Iris pigment epithelial cell (primary cell): ENCODE results near the gene WNT3A.
"Not testable (repeated sequence)": the region's sequence is repeated elsewhere in the genome, so short reads cannot be mapped to it uniquely, and the experiment has no call there.

Source experiments
- DNase-seq: peaks from one replicate; pipeline ENCODE4 v3.0.0-alpha.2; 2011; ENCODE audit warnings: low read depth

Gene WNT3A

GRCh38 chr1:228006786-228007048 lies at the start of gene WNT3A:
WNT3A (plus strand) TSS chr1:228006998; CDS start chr1:228007129, 131 bp downstream.
- no peak for DNase-seq

DNA sequence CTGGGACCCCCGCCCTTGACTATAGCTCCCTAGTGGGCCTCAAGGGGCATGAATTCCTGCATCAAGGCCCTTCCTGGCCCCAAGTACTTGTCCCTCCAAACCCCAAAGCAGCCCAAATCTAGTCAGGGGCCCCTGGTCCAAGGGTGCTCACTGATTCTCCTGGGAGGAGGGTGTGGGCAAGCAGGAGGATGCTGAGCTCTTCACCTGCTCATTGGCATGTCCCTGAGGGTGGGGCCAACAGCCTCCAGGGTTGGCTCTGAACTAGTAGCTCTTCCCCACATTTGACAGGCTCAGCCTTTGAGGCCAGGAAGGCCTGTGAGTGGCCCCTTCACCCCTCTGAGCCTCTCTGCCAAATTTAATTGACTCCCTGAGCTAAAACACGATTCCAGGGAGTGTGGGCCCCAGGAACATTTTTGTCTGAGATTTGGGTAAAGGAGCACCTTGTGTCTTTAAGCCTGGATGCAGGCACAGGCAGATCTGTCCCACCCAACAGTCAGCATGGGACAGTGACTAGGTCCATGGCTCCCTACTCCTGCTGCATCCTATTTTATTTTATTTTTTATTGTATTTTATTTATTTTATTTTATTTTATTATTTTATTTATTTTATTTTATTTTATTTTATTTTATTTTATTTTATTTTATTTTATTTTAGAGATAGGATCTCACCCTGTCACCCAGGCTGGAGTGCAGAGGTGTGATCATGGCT lies 48.0 kb upstream of the WNT3A start:
- no peak for DNase-seq

- DNase-seq, result no peak
Measured at GRCh38 chr1:227959325-227959860, 47.4 kb upstream of the WNT3A start.

- DNase-seq, result no peak
Measured at GRCh38 chr1:227961651-227962466, 44.9 kb upstream of the WNT3A start.

DNA sequence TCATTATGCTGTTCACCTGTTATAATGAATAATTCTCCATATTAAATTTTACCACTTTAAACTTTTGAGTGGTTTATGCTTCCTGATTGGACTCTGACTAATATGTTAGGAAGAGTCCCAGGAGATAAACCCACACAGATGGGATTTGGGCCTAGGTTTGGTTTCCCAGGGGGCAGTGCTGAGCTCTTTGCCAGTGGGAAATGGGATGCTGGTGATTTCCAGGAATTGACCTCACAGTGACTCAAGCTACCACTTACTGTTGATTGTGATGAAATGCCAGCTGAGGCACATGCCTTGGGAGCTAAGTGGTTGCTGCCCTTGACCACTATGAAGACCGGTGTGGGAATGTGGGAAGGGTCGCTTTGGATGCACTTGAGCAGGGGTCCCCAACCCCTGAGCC lies 40.1 kb upstream of the WNT3A start:
- peak; percentile 28 for DNase-seq

DNA sequence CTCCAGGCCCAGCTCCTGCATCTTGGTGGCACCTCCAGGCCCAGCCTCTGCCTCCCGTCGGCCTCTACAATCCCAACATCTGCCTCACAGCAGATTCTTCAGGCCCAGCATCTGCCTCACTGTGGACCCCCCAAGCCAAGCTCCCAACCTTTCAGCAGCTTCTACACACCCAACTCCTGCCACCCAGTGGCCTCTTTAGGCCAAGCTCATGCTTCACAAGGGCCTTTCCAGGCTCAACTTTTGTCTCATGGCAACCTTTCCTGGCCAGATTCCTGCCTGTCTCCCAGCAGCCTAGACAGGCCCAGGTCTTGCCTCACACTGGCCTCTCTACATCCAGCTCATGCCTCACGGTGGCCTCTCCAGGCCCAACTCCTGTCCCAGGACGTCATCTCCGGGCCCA lies 39.0 kb upstream of the WNT3A start:
- not testable (repeated sequence) for DNase-seq

DNA sequence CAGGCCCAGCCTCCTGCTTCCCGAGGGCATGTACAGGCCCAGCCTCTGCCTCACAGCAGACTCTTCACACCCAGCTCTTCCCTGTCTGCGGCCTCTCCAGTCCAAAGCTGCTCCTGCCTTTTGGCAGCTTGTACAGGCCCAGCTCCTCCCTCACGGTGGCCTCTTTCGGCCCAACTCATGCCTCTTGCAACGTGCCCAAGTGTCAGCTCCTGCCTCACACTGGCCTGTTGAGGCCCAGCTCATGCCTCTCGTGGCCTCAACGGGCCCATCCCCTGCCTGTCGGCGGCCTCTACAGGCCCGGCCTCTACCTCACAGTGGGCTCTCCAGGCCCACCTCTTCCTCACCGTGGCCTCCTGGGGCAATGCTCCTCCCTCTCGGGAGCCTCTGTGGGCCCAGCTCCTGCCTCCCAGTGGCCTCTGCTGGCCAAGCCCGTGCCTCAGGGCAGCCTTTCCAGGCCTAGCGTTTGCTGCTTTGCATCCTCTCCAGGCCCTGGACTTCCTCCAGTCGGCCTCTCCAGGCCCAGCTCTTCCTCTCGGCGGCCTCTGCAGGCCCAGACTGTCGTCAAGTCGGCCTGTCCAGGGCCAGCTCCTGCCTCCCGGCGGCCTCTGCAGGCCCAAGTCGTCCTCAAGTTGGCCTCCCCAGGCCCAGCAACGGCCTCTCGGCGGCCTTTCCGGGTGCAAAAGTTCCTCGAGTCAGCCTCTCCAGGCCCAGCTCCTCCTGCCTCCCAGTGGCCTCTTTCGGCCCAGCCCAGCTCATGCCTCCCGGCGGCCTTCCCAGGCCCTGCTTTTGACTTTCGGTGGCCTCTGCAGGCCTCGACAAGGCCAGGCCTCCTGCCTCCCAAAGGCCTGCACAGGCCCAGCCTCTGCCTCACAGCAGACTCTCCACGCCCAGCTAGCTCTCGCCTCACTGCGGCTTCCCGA lies 36.5 kb upstream of the WNT3A start:
- not testable (repeated sequence) for DNase-seq

DNA sequence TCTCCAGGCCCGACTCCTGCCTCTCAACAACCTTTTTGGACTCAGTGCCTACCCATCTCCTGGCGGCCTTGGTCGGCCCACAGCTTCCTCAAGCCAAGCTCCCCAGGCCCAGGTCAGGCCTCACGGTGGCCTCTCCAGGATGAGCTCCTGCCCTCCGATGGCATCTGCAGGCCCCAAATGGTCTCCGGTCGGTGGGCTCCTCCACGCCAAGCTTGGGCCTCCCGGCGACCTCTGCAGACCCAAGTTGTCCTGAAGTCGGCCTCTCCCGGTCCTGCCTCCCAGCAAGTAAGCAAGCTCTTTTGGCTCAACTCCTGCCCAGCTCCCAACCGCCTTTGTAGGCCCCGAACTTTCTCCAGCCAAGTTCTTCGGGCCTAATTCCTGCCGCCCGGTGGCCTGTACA lies 35.6 kb upstream of the WNT3A start:
- not testable (repeated sequence) for DNase-seq

DNA sequence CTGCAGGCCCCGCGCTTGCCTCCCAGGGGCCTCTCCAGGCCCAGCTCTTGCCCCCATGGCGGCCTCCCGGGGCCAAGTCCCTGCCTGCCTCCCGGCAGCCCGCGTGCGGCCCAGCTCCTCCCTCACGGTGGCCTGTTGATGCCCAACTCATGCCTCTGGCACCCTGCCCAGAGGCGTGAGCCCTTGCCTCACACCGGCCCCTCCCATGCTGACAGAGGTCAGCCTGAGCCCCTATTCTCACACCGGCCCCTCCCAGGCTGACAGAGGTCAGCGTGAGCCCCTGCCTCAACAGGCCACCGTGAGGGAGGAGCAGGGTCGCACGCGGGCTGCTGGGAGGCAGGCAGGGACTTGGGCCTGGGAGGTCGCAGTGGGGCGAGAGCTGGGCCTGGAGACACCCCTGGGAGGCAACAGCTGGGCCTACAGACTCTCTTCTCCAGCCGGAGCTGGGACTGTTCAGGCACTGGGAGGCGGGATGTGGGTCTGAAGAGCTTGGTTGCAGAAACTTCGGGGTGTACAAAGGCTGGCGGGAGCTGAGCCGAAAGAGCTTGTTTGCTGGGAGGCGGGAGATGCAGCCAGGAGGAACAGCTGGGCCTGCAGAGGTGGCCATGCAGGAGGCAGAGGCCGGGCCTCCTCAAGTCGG lies 35.0 kb upstream of the WNT3A start:
- not testable (repeated sequence) for DNase-seq

DNA sequence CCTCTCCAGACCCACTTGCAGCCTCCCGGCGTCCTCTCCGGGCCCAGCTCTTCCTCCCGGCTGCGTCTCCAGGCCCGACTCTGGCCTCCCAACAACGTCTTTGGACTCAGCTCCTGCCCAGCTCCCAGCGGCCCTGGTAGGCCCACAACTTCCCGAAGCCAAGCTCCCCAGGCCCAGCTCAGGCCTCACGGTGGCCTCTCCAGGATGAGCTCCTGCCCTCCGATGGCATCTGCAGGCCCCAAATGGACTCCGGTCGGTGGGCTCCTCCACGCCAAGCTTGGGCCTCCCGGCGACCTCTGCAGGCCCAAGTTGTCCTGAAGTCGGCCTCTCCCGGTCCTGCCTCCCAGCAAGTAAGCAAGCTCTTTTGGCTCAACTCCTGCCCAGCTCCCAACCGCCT lies 34.5 kb upstream of the WNT3A start:
- not testable (repeated sequence) for DNase-seq

GRCh38 chr1:227972843-227973374 lies 33.9 kb upstream of the WNT3A start:
- DNase-seq, result peak; percentile 32

GRCh38 chr1:227973724-227974288 lies 33.0 kb upstream of the WNT3A start:
- not testable (repeated sequence) for DNase-seq

DNA sequence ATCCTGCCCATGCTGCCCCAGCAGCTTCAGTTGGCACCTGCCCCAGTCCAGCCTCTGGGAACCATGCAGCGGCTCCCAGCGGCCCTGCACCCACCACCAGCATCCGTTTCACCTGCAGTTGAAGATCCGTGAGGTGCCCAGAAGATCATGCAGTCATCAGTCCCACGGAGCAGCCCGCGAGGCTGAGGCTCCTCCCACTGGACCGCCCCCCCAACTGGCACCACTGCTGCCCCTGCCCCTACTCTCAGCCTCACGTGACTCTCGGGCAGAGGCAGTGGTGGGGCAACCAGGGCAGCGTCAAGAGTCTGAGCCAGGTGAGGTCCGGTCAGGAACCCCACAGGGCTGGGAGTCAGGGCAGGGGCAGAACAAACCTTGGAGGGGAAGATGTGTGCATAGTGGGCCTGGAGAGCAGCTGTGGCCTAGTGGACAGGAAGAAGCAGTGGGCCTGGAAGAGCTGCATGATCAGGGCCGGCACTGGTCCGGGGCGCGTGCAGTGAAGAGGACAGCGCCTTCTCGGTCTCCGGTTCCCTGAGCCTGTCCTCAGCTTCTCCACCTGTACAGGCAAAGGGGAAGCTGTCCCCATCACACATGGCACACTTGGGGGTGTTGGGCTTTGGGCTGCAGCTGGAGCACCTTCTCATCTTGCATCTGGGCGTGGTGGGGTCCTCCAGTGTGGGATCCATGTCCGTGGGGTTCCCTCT lies 31.1 kb upstream of the WNT3A start:
- DNase-seq, result not testable (repeated sequence)

GRCh38 chr1:227987181-227987580 lies 19.6 kb upstream of the WNT3A start:
- no peak for DNase-seq

GRCh38 chr1:227994632-227995300 lies 12.0 kb upstream of the WNT3A start:
- no peak for DNase-seq

DNA sequence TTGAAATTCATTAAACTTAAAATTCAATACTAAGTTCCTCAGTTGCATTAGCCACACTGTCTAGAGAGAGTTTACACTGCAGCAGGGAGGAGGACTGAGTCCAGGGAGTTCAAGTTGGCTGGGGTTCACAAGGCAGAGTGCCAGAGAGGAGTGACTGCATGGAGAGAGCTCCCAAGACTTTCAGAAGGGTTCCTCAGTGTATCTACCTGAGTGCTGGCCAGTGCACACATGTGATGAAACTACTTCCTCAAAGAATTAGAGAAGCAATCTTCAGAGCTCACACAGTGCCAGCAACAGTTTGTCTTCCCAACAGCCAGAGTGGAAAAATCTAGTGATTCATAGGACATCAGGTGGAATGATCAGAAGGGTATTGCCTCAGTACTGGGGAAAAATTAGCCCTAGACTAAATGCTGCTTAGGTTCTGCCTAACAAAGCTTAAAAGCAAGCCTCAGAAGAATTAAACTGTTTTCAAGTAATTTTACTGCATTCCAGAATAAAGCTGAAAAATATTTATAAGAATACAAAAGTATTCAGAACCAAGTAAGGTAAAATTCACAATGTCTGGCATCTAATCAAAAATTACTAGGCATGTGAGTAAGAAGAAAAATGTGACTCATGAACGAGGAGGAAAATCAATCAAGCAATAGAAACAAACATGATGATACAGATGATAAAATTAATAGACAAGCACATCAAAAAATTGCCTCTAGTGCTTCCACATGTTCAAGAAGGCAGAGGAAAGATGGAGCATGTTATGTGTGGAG lies 10.4 kb upstream of the WNT3A start:
- peak; percentile 18 for DNase-seq

DNA sequence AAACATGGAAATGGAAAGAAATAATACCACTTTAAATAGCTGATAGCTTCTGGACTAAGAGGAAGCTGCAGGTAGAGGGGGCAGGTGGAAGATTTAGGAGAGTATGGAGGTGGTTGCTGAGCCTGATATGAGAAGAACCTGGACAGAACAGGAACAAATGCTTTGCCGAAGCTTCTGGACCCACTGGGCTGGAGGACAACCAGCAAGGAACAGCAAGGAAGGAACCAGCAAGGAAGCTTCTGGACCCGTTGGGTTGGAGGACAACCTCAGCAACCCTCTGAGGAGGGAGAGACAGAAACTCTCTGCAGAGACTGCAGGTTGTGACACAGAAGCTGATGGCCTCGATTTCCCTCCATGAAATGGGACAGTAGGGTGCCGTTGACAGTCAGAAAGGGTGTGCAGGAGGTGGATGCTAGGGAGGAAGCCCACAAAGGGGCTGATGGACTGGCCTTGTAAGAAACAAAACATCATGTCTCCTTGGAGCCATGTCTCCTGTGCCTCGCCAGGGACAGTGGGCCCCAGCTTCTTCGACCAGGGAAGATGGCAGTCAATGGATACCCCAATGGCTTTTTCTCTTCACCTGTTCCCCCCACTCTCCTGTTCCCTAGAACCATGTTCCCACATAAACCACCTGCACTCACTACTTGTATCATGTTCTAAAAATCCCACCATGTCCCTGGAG lies 8.3 kb upstream of the WNT3A start:
- no peak for DNase-seq
